ES-I3 (cell line): ENCODE measurements around the gene SRXN1.
"Not testable (repeated sequence)": the region's sequence is repeated elsewhere in the genome, so short reads cannot be mapped to it uniquely, and the experiment has no call there.

Experiments used
- H3K36me3 ChIP-seq: 2 replicates; pipeline ENCODE4 v1.6.1; 2013; ENCODE audit warnings: mild to moderate bottlenecking, low read length, control low read depth, moderate library complexity; ENCODE audit not compliant: insufficient read depth
- H3K4me1 ChIP-seq: 2 replicates; pipeline ENCODE4 v1.6.1; 2013; ENCODE audit warnings: mild to moderate bottlenecking, control low read depth, low read length; ENCODE audit not compliant: insufficient read depth
- H3K9ac ChIP-seq: 2 replicates; pipeline ENCODE4 v1.6.1; 2013; ENCODE audit warnings: low read depth, mild to moderate bottlenecking, low read length, moderate library complexity
- H3K9me3 ChIP-seq: 2 replicates; pipeline ENCODE4 v1.6.1; 2013; ENCODE audit warnings: mild to moderate bottlenecking, low read length, moderate library complexity; ENCODE audit not compliant: control insufficient read depth, insufficient read depth

Gene SRXN1

GRCh38 chr20:653110-653589 is at the start of gene SRXN1:
Gene SRXN1, minus strand, starts transcription at chr20:653200. Its CDS starts 15 bp downstream, at chr20:653185.
- Histone ChIP-seq H3K4me1 (peaks cover 26% of the 10 kb centered on the region), H3K9me3 (no peaks in the 10 kb centered on the region), H3K9ac (peak within 1 kb of the TSS; percentile 59), H3K36me3 (peaks cover 9% of the 10 kb centered on the region; the same call in 1 of the 2 replicates)

GRCh38 chr20:701401-702129 is 48.6 kb upstream of the SRXN1 start:
- Histone ChIP-seq H3K9me3 (no peaks in the 10 kb centered on the region), H3K9ac (no peak overlapping the region), H3K36me3 (no peaks in the 10 kb centered on the region), H3K4me1 (peaks cover 12% of the 10 kb centered on the region)

- no peaks in the 10 kb centered on the region for H3K36me3 ChIP-seq
- H3K4me1 ChIP-seq: peaks cover 12% of the 10 kb centered on the region
- H3K9ac ChIP-seq: no peak overlapping the region
- no peaks in the 10 kb centered on the region for H3K9me3 ChIP-seq
Measured at GRCh38 chr20:699811-700338, 46.9 kb upstream of the SRXN1 start.

GRCh38 chr20:699342-699741 is 46.3 kb upstream of the SRXN1 start:
- H3K4me1 ChIP-seq: peaks cover 12% of the 10 kb centered on the region
- H3K9ac ChIP-seq: no peak overlapping the region
- no peaks in the 10 kb centered on the region for H3K36me3 ChIP-seq
- H3K9me3 ChIP-seq: no peaks in the 10 kb centered on the region

GRCh38 chr20:698276-698675 is 45.3 kb upstream of the SRXN1 start:
- no peaks in the 10 kb centered on the region for H3K9me3 ChIP-seq
- H3K9ac ChIP-seq: no peak overlapping the region

GRCh38 chr20:697826-698225 is 44.8 kb upstream of the SRXN1 start:
- H3K4me1 ChIP-seq: peaks cover 12% of the 10 kb centered on the region
- no peaks in the 10 kb centered on the region for H3K9me3 ChIP-seq
- H3K9ac ChIP-seq: no peak overlapping the region
- no peaks in the 10 kb centered on the region for H3K36me3 ChIP-seq

More at GRCh38 chr20:698276-698675, 45.3 kb upstream of the SRXN1 start:
- Histone ChIP-seq H3K36me3 (no peaks in the 10 kb centered on the region), H3K4me1 (peaks cover 12% of the 10 kb centered on the region)

GRCh38 chr20:695165-695866 is 42.3 kb upstream of the SRXN1 start:
- peaks cover 10% of the 10 kb centered on the region for H3K4me1 ChIP-seq
- no peaks in the 10 kb centered on the region for H3K36me3 ChIP-seq
- H3K9me3 ChIP-seq: no peaks in the 10 kb centered on the region
- H3K9ac ChIP-seq: no peak overlapping the region

- Histone ChIP-seq H3K36me3 (no peaks in the 10 kb centered on the region), H3K9ac (no peak overlapping the region), H3K4me1 (peaks cover 5% of the 10 kb centered on the region), H3K9me3 (no peaks in the 10 kb centered on the region)
Measured at GRCh38 chr20:694496-694895, 41.5 kb upstream of the SRXN1 start.

GRCh38 chr20:693786-694185 is 40.8 kb upstream of the SRXN1 start:
- not testable (repeated sequence) for H3K4me1 ChIP-seq, H3K36me3 ChIP-seq, H3K9me3 ChIP-seq, H3K9ac ChIP-seq

GRCh38 chr20:692044-692443 is 39.0 kb upstream of the SRXN1 start:
- Histone ChIP-seq H3K9me3 (no peaks in the 10 kb centered on the region), H3K36me3 (no peaks in the 10 kb centered on the region), H3K4me1 (peaks cover 11% of the 10 kb centered on the region; the same call in 1 of the 2 replicates), H3K9ac (no peak overlapping the region)

GRCh38 chr20:689947-690346 is 36.9 kb upstream of the SRXN1 start:
- H3K9ac ChIP-seq: no peak overlapping the region
- H3K36me3 ChIP-seq: no peaks in the 10 kb centered on the region
- peaks cover 11% of the 10 kb centered on the region; the same call in 1 of the 2 replicates for H3K4me1 ChIP-seq
- H3K9me3 ChIP-seq: no peaks in the 10 kb centered on the region

GRCh38 chr20:689348-689747 is 36.3 kb upstream of the SRXN1 start:
- 0 out of 2 replicates have a peak overlapping the region, but pooled peaks have one; percentile 13 for H3K9ac ChIP-seq

GRCh38 chr20:688809-689212 is 35.8 kb upstream of the SRXN1 start:
- Histone ChIP-seq H3K9me3 (no peaks in the 10 kb centered on the region), H3K9ac (0 out of 2 replicates have a peak overlapping the region, but pooled peaks have one; percentile 13), H3K36me3 (no peaks in the 10 kb centered on the region), H3K4me1 (peaks cover 11% of the 10 kb centered on the region; the same call in 1 of the 2 replicates)

More at GRCh38 chr20:689348-689747, 36.3 kb upstream of the SRXN1 start:
- H3K9me3 ChIP-seq: no peaks in the 10 kb centered on the region
- peaks cover 11% of the 10 kb centered on the region; the same call in 1 of the 2 replicates for H3K4me1 ChIP-seq
- H3K36me3 ChIP-seq: no peaks in the 10 kb centered on the region

GRCh38 chr20:687468-688203 is 34.6 kb upstream of the SRXN1 start:
- no peak overlapping the region for H3K9ac ChIP-seq
- H3K36me3 ChIP-seq: no peaks in the 10 kb centered on the region
- H3K9me3 ChIP-seq: no peaks in the 10 kb centered on the region
- peaks cover 11% of the 10 kb centered on the region; the same call in 1 of the 2 replicates for H3K4me1 ChIP-seq
